ENCODE data around the gene PLA2G4E.

The PLA2G4E gene

GRCh38 chr15:42020713-42021273 lies at the start of gene PLA2G4E:
Gene PLA2G4E (minus strand): TSS chr15:42021042. CDS start chr15:42021030, 12 bp downstream.
- DNase-seq (ENCODE audit: low spot score): no peak

GRCh38 chr15:42070279-42070975 lies 49.6 kb upstream of the PLA2G4E start:
- no peak for DNase-seq (ENCODE audit: low spot score)

GRCh38 chr15:42069496-42070278 lies 48.8 kb upstream of the PLA2G4E start:
- DNase-seq (ENCODE audit: low spot score): no peak

- DNase-seq (ENCODE audit: low spot score): no peak
Measured at GRCh38 chr15:42069025-42069424, 48.2 kb upstream of the PLA2G4E start.

- DNase-seq (ENCODE audit: low spot score): no peak
Measured at GRCh38 chr15:42068601-42069000, 47.8 kb upstream of the PLA2G4E start.

GRCh38 chr15:42066764-42067415 lies 46.0 kb upstream of the PLA2G4E start:
- DNase-seq (ENCODE audit: low spot score): no peak

GRCh38 chr15:42065468-42065867 lies 44.6 kb upstream of the PLA2G4E start:
- no peak for DNase-seq (ENCODE audit: low spot score)

- DNase-seq (ENCODE audit: low spot score): no peak
Measured at GRCh38 chr15:42065033-42065432, 44.2 kb upstream of the PLA2G4E start.

GRCh38 chr15:42064271-42064670 lies 43.4 kb upstream of the PLA2G4E start:
- DNase-seq (ENCODE audit: low spot score): no peak

GRCh38 chr15:42063122-42063848 lies 42.4 kb upstream of the PLA2G4E start:
- no peak for DNase-seq (ENCODE audit: low spot score)

GRCh38 chr15:42062284-42062806 lies 41.5 kb upstream of the PLA2G4E start:
- DNase-seq (ENCODE audit: low spot score): no peak

- DNase-seq (ENCODE audit: low spot score): no peak
Measured at GRCh38 chr15:42060797-42061196, 40.0 kb upstream of the PLA2G4E start.

GRCh38 chr15:42060477-42060763 lies 39.6 kb upstream of the PLA2G4E start:
- no peak for DNase-seq (ENCODE audit: low spot score)

GRCh38 chr15:42059661-42060476 lies 39.0 kb upstream of the PLA2G4E start:
- peak; percentile 74 for DNase-seq (ENCODE audit: low spot score)

- DNase-seq (ENCODE audit: low spot score): no peak
Measured at GRCh38 chr15:42058791-42059190, 37.9 kb upstream of the PLA2G4E start.

GRCh38 chr15:42057799-42058646 lies 37.2 kb upstream of the PLA2G4E start:
- DNase-seq (ENCODE audit: low spot score): no peak

- peak; percentile 54 for DNase-seq (ENCODE audit: low spot score)
Measured at GRCh38 chr15:42056934-42057798, 36.3 kb upstream of the PLA2G4E start.

- DNase-seq (ENCODE audit: low spot score): no peak
Measured at GRCh38 chr15:42053914-42054313, 33.1 kb upstream of the PLA2G4E start.

- no peak for DNase-seq (ENCODE audit: low spot score)
Measured at GRCh38 chr15:42053010-42053409, 32.2 kb upstream of the PLA2G4E start.

Data from CD4-positive, alpha-beta T cell treated with Interleukin-15 for 4 hours (primary cell).